ENCODE results near the gene ALKAL2.
"Not testable (repeated sequence)": the region's sequence is repeated elsewhere in the genome, so short reads cannot be mapped to it uniquely, and the experiment has no call there.

The ALKAL2 gene

GRCh38 chr2:287911-288757 lies at the start of gene ALKAL2:
ALKAL2 (minus strand) TSS chr2:288091; CDS start chr2:287835, 256 bp downstream.
- no peak for DNase-seq

- DNase-seq: not testable (repeated sequence)
Measured at GRCh38 chr2:336949-337348, 49.1 kb upstream of the ALKAL2 start.

DNA sequence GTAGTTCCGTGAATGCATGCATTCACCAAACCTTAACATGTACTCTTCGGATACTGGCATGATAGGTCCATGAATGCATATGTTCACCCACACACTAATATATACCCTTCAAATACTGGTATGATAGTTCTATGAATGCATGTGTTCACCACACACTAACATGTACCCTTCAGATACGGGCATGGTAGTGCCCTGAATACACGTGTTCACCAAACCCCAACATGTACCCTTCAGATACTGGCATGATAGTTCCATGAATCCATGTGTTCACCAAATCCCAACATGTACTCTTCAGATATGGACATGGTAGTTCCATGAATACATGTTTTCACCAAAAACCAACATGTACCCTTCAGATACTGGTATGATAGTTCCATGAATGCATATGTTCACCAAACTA lies 48.5 kb upstream of the ALKAL2 start:
- DNase-seq: no peak

DNA sequence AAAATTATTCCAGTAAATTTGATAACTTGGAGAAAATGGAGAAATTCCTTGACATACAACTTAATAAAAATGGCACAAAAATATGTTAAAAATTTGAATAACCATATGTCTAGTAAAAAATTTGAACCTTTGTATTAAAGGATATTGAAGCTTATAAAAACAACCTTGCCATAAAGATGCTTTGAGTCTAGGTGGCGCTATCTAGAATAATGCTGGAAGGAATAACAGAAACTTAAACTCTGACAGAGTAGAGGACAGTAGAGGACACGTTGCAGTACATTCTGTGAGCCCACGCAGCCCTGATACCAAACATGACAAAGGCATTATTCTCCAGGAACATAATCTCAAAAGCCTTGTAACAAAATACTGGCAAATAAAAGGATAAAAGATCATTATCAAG lies 44.7 kb upstream of the ALKAL2 start:
- DNase-seq: no peak

DNA sequence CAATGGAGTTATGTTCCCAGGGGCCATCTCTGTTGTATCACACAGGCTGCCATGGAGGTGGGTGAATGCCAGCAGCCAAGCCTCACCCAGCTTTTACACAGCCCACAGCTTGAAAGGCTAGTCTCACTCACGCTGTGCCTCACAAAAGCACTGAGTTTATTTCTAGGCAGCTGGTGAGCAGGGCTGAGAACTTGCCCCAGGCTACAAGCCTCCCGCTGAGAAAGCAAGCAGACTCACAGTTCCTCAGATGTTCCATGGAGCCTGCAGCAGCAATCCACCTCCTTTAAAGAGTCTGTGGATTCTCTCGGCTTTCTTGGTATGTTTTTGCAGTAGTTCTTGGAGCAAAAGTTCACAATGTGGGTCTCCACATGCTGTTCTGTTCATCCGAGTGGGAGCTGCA lies 40.9 kb upstream of the ALKAL2 start:
- no peak for DNase-seq

GRCh38 chr2:323035-323434 lies 35.1 kb upstream of the ALKAL2 start:
- no peak for DNase-seq

- no peak for DNase-seq
Measured at GRCh38 chr2:322326-322725, 34.4 kb upstream of the ALKAL2 start.

DNA sequence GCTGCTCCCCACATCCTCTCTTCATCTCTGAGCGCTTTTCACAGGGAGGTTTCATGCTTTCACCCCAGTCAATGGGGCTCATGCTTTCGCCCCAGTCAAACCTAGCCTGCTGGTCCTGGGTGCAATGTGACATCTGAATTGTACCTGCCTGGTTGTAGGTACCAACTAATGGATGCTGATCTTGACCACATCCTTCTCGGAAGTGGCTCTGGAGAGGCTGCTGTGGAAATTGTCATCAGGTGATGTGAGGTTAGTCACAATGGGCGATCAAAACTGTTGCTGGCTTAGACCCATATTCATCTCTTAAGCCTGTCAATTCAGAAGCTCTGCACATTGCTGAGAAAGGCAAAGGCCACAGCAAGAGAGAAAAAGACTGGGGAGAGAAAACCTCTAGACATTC lies 32.7 kb upstream of the ALKAL2 start:
- DNase-seq: no peak

DNA sequence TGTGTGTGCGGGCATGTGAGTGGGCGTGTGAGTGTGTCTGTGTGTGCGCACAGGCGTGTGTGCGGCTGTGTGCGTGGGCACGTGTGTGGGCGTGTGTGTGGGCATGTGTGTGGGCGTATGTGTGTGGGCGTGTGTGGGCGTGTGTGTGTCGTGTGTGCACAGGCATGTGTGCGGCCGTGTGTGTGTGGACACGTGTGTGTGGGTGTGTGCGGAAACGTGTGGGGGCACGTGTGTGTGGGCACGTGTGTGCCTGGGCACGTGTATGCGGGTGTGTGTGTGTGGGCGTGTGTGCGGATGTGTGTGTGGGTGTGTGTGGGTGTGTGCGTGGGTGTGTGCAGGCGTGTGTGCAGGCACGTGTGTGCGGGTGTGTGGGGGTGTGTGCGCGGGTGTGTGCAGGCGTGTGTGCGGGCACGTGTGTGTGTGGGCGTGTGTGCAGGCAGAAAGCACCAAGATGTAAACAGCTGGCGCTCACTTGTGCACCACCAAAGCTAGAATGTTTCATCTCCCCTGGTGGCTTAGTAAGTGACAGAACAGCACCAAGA lies 31.2 kb upstream of the ALKAL2 start:
- DNase-seq: no peak

DNA sequence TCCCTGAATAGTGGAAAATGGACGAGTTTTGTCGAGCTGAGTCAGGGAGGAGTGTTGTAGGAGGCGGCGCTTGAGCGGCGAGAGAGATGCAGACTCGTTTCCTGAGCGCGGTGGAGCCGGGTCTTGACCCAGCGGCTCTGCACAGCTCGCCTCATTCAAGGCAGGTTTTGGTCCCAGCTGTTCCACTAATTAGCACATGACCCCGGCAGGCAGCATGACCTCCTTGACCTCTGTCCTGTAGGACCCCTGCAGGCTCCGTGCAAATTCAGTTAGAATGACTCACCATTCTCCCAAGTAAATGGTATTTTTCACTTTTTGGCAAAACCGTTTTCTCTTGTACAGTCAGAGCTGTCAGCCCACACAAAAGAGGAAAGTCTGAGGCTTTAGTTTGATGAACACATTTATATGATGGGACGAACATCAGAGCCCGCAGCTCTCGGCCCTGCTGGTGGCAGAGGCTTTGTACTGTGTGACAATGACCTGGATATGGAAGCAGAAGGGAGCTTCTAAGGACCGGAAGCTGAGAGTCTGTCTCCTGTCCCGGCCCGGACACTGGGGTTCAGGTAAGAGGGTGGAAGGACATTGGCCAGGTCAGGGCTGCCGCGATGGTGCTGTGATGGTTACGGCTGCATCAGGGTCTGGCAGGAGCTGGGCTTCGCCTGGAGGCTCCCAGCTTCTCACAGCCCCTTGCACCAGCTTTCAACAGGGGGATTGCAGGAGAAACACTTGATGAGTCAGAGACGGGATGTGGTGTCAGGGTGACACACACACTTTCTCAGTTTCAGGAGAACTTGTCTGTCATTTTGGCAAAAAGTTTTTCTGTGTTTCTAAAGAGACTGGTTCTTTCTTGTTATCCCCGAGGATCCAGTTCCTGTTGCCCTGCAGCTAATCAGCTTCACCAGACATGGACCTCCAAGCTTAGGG lies 29.9 kb upstream of the ALKAL2 start:
- no peak for DNase-seq

DNA sequence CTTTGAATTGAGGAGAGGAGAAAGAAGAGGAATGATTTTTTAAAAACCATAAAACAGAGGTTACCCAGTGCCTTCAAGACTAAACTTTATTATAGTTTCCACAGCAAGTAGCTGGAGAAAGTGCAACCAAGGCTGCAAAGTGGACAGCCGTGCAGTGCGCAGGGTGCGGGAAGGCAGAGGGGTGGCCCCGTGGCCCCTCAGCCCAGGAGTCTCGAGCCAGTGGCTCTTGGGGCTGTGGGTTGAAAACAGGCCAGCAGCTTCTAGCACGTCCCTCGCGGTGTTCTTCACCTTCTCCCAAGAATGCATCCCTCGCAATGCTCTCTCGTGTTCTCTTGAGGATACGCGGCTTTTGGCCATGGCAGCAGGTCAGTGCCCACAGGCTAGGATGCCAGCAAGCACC lies 28.5 kb upstream of the ALKAL2 start:
- no peak for DNase-seq

GRCh38 chr2:315925-316324 lies 28.0 kb upstream of the ALKAL2 start:
- DNase-seq: not testable (repeated sequence)

DNA sequence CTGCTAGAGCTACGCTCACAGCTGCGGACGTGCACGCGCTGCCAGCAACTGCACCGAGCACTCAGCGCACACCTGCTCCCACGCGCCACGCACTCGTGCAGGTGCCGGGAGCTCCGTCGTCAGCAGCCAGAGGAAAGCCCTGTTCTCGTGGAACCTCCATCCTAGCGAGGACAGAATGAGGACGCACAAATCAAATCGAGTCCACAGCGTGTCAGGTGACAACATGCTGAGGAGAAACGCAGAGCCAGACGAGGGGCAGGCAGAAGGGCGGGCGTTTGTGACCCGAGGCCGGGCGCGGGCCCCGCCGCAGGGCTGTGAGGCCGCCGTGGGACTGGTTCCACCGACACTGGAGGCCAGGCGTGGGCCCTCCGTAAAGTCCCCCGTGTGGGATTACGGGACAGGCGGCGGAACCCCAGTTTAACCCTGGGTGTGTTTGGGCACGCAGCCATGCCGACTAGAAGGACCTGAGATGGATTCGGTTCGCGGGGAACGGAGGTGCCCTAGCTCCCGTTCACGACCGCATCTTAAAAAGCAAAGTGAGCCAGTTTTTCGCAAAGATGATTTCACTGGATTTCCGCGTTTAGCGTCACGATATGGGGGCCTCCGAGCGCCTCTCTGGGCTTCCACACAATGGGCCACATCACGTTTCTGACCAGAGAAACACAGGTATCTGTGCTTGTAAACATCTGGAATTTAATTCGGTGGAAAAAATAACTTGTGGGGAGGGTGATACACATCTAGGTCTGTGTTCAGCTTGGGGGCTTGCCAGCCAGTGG lies 26.9 kb upstream of the ALKAL2 start:
- no peak for DNase-seq

DNA sequence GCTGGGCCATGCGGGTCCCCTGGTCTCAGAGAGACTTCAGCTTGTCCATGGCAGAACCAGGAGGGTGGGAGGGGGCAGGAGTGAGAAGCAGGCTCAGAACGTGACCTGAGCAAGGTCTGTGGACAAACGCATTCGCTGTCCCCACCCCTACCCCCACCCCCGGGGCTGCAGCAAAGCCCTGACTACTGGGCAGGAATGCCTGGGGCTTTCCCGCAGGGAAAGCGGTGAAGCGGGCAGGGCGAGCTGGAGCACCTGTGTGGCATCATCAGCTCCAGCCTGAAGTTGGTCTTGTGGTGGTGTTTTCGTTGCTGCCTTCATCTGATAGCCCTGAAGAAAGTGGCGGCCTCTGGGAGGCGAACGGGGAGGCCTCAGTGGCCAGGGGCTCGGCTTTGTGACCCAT lies 26.1 kb upstream of the ALKAL2 start:
- DNase-seq: no peak

DNA sequence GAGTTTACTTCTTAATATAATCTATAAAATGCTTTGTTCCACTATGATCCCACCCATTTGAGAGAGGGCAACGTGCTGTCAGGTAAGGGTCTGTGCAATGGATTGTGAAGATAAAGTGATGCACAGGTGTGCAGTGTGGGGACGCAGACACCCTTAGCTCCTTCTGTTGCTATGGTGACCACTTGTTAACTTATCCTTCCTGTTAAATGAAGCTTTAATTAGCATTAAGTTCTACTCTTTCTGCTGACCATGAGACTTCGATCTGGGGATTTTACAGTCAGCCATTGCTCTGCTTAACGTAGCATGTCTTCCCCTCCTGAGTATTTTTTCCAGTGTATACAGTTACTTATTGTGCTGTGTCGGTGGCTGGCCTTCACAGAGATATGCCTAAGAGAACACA lies 23.1 kb upstream of the ALKAL2 start:
- DNase-seq: no peak

GRCh38 chr2:309954-310510 lies 22.1 kb upstream of the ALKAL2 start:
- no peak for DNase-seq

DNA sequence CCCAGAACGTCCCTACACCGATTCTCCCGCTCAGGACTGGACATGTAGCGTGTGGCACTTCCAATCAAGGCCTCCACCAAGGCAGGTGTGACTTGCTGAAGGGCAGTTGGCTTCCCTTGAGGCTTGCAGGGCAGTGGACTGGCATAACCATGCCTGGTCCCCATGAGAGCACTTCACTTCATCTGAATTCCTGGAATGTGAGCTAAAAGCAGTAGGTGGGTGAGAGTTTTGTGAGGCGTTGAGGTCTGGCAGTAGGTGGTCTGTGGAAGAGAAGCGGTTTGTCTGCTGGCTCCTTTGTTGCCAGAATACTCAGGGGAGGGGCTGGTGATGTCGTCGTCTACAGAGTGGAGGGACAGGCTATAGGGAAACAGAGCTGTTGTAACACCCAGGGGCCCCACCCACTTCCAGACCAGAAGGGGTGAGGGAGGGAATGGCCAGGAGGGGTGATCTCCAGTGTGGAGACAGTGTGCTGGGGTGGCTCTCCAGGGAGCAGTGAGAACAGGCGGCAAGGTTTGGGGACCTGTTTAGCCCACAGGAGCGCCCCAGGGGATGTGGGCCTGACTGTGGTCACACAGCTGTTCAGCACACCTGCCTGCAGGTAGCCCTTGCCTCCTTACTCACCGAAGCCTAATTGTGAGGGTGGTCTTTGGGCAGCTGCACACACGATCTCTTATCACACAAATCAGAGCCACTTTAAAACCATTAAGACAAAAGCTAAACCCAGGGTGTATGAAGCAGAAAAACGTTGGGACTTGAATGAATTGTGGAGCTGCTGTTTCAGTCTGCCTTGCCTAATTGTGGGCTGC lies 21.5 kb upstream of the ALKAL2 start:
- DNase-seq: no peak

GRCh38 chr2:305366-305765 lies 17.5 kb upstream of the ALKAL2 start:
- no peak for DNase-seq

GRCh38 chr2:296354-296753 lies 8.5 kb upstream of the ALKAL2 start:
- DNase-seq: no peak

- DNase-seq: no peak
Measured at GRCh38 chr2:295090-295489, 7.2 kb upstream of the ALKAL2 start.

- peak in 5 of 6 experiments; percentile 27 to 49 (median 37) for DNase-seq
Measured at GRCh38 chr2:290090-290722, 2.3 kb upstream of the ALKAL2 start.
